Measurements from ENCODE around the gene PACS2.

GRCh38 chr14:105353136-105353535, 38.6 kb downstream of the PACS2 start:
- TF ChIP-seq CTCF (IDR thresholded peaks at IDR 0.05), result no peak
- TF ChIP-seq EZH2 (IDR thresholded peaks at IDR 0.05), result no peak
